Mesodermal cell (in vitro differentiated cells): ENCODE results near the gene LLGL2.

Source experiments
- H3K27ac ChIP-seq: 2 replicates; pipeline ENCODE4 v1.7.0; 2013; ENCODE audit warnings: mild to moderate bottlenecking, low read depth, low read length, moderate library complexity; ENCODE audit not compliant: severe bottlenecking
- H3K36me3 ChIP-seq: 2 replicates; pipeline ENCODE4 v1.7.1; 2013; ENCODE audit warnings: mild to moderate bottlenecking, low read length, moderate library complexity; ENCODE audit not compliant: control insufficient read depth, insufficient read depth
- H3K4me1 ChIP-seq: one replicate; pipeline ENCODE4 v1.7.1; 2013; ENCODE audit warnings: mild to moderate bottlenecking, low read length; ENCODE audit not compliant: insufficient read depth, control insufficient read depth, poor library complexity, severe bottlenecking
- H3K4me3 ChIP-seq: 2 replicates; pipeline ENCODE4 v1.7.0; 2013; ENCODE audit warnings: low read length, control low read depth, mild to moderate bottlenecking; ENCODE audit not compliant: insufficient read depth, poor library complexity, severe bottlenecking; ENCODE audit errors: extremely low read depth
- H3K9me3 ChIP-seq: 2 replicates; pipeline ENCODE4 v1.7.1; 2013; ENCODE audit warnings: mild to moderate bottlenecking, low read length, moderate library complexity; ENCODE audit not compliant: control insufficient read depth
- WGBS, 2 experiments: methylation state at CpG; one replicate each; pipeline ENCODE4 v1.1.5; 2013; ENCODE audit warnings: missing lambda C conversion rate in 2 of 2; ENCODE audit not compliant: insufficient coverage in 2 of 2; 5-methylcytosine and 5-hydroxymethylcytosine counted together

Gene LLGL2

DNA sequence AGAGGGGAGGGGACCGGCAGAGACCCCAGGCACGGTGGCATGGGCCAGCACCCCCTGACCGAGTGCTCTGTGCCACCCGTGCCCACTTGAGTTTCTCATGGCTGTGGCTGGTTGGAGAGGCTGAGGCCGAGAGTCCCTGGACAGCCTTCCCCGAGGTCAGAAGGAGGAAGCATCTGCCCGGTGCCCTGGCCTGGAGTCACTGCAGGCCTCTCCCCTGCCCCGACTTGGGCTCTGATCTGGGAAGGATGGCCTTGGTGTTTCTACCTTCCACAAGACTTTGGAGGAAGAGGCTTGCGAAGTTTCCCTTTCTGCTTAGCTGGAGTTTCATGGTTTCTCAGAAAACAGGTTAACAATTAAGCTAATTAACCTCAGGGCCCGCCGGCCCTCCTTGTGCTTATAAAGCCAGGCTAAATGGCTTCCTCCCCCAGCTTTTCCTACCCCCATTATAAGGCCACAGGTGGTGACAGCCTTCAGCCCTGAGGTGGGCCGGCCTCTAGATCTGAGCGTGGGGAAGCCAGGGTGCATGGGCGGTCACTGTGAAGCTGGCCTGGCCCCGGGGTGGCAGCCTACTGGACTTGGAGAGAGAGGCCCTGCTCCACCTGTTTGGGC is 17.3 kb downstream of the LLGL2 start:
- Histone ChIP-seq H3K36me3 (peaks cover 5% of the 10 kb centered on the region), H3K4me3 (no peak overlapping the region), H3K27ac (no peak overlapping the region), H3K9me3 (no peaks in the 10 kb centered on the region), H3K4me1 (peaks cover 18% of the 10 kb centered on the region)
- 85 to 94% methylated on average over 13 to 15 of the region's 15 CpGs for WGBS, 2 experiments

DNA sequence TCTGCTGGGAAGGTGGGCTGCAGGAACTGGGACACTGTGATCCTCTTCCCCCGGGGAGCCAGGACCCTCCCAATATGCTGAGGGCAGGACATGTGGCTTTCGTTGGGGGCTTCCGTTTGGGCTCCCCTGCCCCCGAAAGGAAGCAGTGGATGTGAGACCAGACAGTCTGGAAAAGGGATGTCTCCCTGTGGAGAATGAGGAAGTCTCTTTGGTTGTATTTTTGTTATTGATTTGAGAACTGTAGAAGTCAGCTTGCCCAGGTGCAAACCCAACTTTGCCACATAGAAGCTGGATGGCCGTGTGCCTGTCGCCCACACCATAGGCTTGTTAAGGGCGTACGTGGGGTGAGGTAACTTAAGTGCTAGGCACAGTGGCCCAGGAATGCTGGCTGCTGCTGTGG is 18.8 kb downstream of the LLGL2 start:
- WGBS, 2 experiments = 86 to 100% methylated on average over 1 to 8 of the region's 8 CpGs
- peaks cover 5% of the 10 kb centered on the region for H3K36me3 ChIP-seq
- no peak overlapping the region for H3K27ac ChIP-seq
- no peak overlapping the region for H3K4me3 ChIP-seq
- peaks cover 18% of the 10 kb centered on the region for H3K4me1 ChIP-seq
- no peaks in the 10 kb centered on the region for H3K9me3 ChIP-seq

DNA sequence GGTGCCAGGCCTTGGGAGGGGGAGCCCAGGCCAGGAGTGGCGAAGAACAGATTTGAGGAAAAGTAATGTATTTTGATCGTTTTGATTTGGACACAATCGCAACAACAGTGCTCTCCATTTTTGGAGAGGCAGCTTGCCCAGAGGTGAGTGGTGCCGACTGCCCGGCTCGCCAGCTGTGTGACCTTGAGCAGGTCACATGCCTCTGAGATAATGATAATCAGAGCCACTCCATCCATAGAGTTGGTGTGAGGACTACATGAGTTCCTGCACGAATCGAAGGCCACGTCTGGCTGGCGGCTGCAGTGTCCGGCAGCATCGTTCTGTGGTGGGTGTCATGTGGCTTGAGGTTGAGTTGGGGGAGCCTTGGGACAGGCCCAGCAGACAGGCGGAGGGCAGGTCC is 20.7 kb downstream of the LLGL2 start:
- Histone ChIP-seq H3K9me3 (no peaks in the 10 kb centered on the region), H3K4me3 (no peak overlapping the region), H3K4me1 (peaks cover 26% of the 10 kb centered on the region), H3K36me3 (peaks cover 5% of the 10 kb centered on the region), H3K27ac (no peak overlapping the region)
- 94 to 97% methylated on average over 5 to 12 of the region's 13 CpGs for WGBS, 2 experiments

DNA sequence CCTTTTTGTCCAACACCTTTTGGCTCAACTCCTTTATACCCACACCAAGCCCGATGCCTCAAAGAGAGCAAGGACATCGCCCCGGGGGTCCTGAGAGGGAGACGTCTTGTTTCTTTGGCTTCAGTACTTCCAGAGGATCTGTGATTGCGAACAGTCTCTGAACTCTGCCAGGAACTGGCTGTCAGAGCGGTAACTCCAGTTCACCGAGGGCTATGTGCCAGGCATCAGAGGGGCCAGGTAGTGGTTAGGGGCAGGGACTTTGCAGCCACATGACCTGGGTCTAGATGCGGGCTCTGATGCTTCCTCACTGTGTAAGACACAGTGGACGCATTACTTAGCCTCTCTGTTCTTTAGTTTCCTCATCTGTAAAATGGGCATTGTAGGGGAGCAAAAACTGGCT is 21.6 kb downstream of the LLGL2 start:
- H3K4me1 ChIP-seq = peaks cover 33% of the 10 kb centered on the region
- no peaks in the 10 kb centered on the region for H3K9me3 ChIP-seq
- WGBS, 2 experiments = 89 to 93% methylated on average over 9 of the region's 9 CpGs
- no peak overlapping the region for H3K4me3 ChIP-seq
- H3K27ac ChIP-seq = no peak overlapping the region
- H3K36me3 ChIP-seq = peaks cover 5% of the 10 kb centered on the region

DNA sequence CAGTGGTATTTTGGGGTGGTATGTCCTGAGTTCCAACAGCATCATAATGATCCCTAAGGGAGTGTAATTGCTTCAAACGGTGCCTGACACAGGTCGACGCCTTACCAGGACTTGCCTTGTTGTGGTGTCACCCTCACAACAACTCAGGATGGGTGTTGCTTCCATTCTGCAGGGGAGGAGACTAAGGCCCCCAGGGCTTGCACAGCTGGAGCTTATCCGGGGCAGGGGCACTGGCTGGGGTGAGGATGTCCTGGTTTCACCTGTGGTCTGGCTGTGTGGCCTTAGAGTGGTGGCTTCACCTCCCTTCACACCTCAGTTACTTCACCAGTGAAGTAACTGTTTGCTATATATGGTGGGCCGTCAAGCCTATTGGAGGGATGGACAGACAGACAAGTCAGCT is 23.3 kb downstream of the LLGL2 start:
- H3K27ac ChIP-seq = no peak overlapping the region
- H3K4me3 ChIP-seq = no peak overlapping the region
- no peaks in the 10 kb centered on the region for H3K9me3 ChIP-seq
- peaks cover 50% of the 10 kb centered on the region for H3K4me1 ChIP-seq
- 86 to 95% methylated on average over 3 to 5 of the region's 5 CpGs for WGBS, 2 experiments
- H3K36me3 ChIP-seq = peaks cover under 1% of the 10 kb centered on the region

DNA sequence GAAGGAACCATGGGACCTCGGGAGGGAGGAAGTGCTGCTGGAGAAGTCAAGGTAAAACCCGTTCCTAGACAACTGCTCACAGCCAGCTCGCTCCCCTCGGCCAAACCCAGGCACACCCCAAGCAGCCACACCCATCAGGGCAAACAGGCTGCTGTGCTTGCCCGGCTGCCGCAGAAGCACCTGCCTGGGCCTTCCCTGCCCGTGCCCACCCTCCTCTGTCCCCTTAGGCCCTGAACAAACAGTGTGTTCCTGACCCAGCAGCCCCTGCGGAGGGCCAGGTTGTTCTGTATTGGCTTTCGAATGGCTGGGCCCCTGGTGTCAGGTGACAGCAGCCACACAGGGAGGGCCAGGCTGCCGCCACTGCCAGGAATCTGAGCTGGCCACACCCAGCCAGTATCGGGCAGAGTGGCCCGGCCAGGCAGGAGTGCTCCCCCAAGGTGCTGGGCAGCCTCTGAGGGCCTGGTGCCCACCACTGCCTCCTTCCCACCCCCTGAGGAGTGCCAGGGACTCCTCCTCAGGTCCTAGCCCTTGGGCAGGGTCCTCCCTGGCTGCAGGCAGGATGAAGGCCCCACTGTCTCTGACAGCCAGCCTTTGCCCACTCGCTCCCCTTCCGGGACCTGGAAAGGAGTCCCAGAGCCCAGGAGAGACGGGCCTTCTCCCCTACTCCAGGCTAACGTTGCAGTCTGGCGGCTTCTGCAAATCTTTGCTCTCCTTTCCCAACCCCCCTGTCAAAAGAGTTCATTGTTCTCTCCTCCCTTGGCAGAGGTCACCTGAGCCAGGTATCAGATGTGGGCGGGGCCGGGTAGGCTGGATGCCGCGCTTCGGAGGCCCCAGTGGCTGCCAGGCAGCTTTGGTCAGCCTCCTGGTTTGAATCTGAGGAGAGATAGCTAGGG is 24.0 kb downstream of the LLGL2 start:
- H3K27ac ChIP-seq = no peak overlapping the region
- H3K9me3 ChIP-seq = no peaks in the 10 kb centered on the region
- WGBS, 2 experiments = 60 to 69% methylated on average over 18 to 20 of the region's 22 CpGs
- no peak overlapping the region for H3K4me3 ChIP-seq
- no peaks in the 10 kb centered on the region for H3K36me3 ChIP-seq
- peaks cover 48% of the 10 kb centered on the region for H3K4me1 ChIP-seq

DNA sequence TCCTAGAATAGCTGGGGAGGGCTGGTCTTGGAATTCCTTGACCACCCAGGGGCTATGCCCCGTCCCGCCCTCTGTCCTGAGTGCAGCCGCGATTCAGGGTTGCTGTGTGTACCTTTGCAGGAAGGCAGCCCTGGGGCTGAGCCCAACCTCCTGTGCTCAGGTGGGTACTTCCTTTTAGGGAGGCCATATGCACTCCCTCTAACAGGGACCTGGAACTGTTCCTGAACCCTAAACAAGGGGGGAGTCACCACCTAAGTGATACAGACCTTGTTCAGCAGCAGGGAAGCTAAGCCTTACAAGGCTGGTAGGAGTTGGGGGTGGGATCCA is 24.6 kb downstream of the LLGL2 start:
- H3K4me3 ChIP-seq = no peak overlapping the region
- H3K4me1 ChIP-seq = peaks cover 44% of the 10 kb centered on the region
- 79 to 88% methylated on average over 4 of the region's 4 CpGs for WGBS, 2 experiments
- H3K9me3 ChIP-seq = no peaks in the 10 kb centered on the region
- no peaks in the 10 kb centered on the region for H3K36me3 ChIP-seq
- H3K27ac ChIP-seq = no peak overlapping the region

DNA sequence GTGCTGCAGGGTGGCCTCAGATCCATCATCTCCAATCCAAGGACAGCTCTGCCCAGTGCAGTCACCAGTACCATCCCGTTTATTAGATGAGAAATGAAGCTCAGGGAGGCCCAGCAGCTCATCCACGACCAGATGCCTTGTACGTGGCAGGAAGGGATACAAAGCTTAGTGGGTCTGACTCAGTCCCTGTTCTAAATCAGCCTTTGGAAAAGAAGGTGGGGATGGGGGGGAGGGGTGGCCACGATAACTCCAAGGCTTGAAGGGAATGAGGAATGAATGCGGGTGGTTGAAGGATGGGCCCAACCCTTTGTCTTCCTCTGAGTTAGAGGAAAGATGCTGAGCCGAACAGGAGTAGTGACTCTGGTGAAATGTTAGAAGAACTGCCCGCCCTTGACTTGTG is 25.8 kb downstream of the LLGL2 start:
- WGBS, 2 experiments = 62 to 65% methylated on average over 5 to 7 of the region's 7 CpGs
- peak overlapping the region; percentile 76 for H3K27ac ChIP-seq
- H3K36me3 ChIP-seq = peaks cover 2% of the 10 kb centered on the region
- no peak overlapping the region for H3K4me3 ChIP-seq
- H3K4me1 ChIP-seq = peaks cover 42% of the 10 kb centered on the region
- H3K9me3 ChIP-seq = no peaks in the 10 kb centered on the region

DNA sequence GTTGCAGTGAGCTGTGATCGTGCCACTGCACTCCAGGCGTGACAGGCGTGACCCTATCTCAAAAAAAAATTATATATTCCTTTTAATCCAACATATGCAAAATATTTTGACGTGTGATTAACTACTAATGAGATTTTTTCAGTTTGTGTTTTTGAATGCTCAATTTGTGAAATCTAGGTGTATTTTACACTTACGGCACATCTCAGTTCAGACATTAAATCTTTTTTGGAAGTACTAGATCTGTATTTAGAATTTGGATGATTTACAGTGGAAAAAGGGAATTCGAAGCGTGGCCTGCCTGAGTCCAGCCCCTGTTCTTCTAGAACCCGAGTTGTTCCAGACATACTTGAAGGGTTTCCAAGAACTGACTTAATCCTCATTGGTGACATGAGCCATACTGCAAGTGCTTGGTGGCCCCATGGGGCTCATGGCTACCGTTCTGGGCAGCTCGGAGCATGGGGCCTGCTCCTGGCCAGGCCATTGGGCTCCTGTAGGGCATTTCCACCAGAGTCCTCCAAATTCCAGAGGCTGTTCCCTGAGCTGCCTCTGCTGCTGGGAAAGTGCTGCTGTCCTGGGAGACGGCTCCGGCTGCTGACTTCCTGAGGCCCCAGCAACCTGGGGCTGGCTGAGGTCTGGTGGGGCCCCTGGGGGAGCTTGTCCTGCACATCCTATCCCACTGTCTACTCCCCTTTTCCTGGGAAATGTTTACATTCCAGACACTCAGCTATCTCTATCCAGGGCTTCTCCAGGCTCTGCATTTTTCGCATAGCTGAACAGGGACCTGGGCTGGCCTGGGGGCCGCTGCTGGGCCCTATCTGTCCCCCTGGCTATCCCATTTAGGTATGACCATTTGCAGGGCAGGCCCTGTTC is 27.2 kb downstream of the LLGL2 start:
- WGBS, 2 experiments = 49 to 65% methylated on average over 9 to 10 of the region's 14 CpGs
- peaks cover 2% of the 10 kb centered on the region for H3K36me3 ChIP-seq
- no peaks in the 10 kb centered on the region for H3K9me3 ChIP-seq
- H3K27ac ChIP-seq = peak overlapping the region; percentile 98
- no peak overlapping the region for H3K4me3 ChIP-seq
- peaks cover 50% of the 10 kb centered on the region for H3K4me1 ChIP-seq

DNA sequence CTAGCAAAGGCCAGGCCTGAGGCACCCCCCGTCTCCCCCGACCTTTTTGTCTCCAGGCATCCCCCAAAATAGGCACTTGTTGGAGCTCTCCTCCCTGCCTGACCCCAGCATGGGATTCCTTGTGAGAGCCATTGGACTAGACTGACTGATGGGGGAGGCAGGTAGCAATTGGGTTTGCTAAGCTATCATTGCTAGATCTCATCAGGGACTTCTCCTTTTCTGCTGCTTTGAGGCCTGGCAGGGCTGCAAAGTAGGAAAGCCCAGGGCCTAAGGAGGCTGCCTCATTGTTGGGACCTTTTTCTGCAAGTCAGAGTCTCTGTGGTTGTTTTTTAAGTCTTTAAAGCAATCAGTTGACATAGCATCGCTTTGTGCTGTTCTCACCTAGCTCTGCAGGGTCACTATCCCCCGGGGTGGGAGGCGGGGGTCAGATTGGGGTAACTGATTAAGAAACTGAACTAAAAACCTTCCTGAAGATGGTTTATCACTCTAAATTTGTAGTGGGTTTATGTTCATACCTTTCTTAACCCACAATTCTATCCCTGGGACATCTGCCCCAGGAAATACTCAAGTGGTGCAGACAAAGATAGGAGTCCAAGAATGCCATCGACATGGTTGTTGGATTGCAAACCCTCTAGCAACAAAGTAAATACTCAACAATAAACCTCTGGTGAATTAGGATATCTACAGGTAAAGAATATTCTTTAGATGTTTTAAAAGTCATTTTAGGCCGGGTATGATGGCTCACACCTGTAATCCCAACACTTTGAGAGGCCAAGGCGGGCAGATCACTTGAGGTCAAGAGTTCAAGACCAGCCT is 28.0 kb downstream of the LLGL2 start:
- Histone ChIP-seq H3K4me1 (peaks cover 52% of the 10 kb centered on the region), H3K36me3 (peaks cover 2% of the 10 kb centered on the region), H3K9me3 (no peaks in the 10 kb centered on the region), H3K27ac (peak overlapping the region; percentile 98), H3K4me3 (no peak overlapping the region)
- WGBS, 2 experiments = 95 to 100% methylated on average over 2 to 3 of the region's 8 CpGs
